ENCODE results near the gene PCDHA10.
"Not testable (repeated sequence)": the region's sequence is repeated elsewhere in the genome, so short reads cannot be mapped to it uniquely, and the experiment has no call there.

- TF ChIP-seq CTCF (optimal IDR thresholded peaks at IDR 0.05 in 1 of 3, IDR thresholded peaks at IDR 0.05 in 1 of 3, conservative IDR thresholded peaks at IDR 0.05 in 1 of 3; ENCODE audit: extremely low read depth in 1 of 3, insufficient read depth in 2 of 3, low read length in 3 of 3); EZH2 (IDR thresholded peaks at IDR 0.05; ENCODE audit: low read length): not testable (repeated sequence)
Observed at GRCh38 chr5:140822969-140823368, 32.7 kb upstream of the PCDHA10 start.

All from keratinocyte (primary cell).